ENCODE data around the gene VIPAS39.

- no peak for TF ChIP-seq ZNF274 (IDR thresholded peaks at IDR 0.05; ENCODE audit: low read depth, low read length)
- no peak for TF ChIP-seq YY1 (IDR thresholded peaks at IDR 0.05; ENCODE audit: insufficient read depth, insufficient read length)
- TF ChIP-seq SUZ12 (IDR thresholded peaks at IDR 0.05; ENCODE audit: extremely low read depth, insufficient read depth, insufficient read length) = no peak
Observed at GRCh38 chr14:77423423-77423822, 34.0 kb downstream of the VIPAS39 start, which contains the start of gene NOXRED1.
